Liver (tissue), 9 donors: ENCODE data around the gene ADAP2. TPM values are rescaled to one million over a fixed set of nuclear protein-coding genes. Genes with fewer than 3 reads are reported as not detected.

Source experiments
- DNase-seq: peaks from one replicate; pipeline ENCODE4 v3.0.0-alpha.2; 2017; ENCODE audit warnings: low spot score
- H3K27ac ChIP-seq, 2 donors: one replicate each; pipeline ENCODE4 v1.7.0; 2013; ENCODE audit warnings: inconsistent platforms in 2 of 2, low read length in 2 of 2, control low read depth in 1 of 2, low read depth in 1 of 2, mild to moderate bottlenecking in 1 of 2
- H3K27me3 ChIP-seq, 4 donors: one replicate each; pipeline versions ENCODE4 v1.6.1 to v1.7.0; 2013; ENCODE audit warnings: low read length in 3 of 4, inconsistent platforms in 1 of 4, mild to moderate bottlenecking in 1 of 4, moderate library complexity in 1 of 4; ENCODE audit not compliant: control insufficient read depth in 4 of 4, insufficient read depth in 4 of 4
- H3K36me3 ChIP-seq, 4 donors: one replicate each; pipeline versions ENCODE4 v1.6.1 to v1.7.0; 2013; ENCODE audit warnings: low read length in 3 of 4, mild to moderate bottlenecking in 3 of 4, low read depth in 1 of 4, moderate library complexity in 1 of 4; ENCODE audit not compliant: control insufficient read depth in 4 of 4, insufficient read depth in 3 of 4
- H3K4me1 ChIP-seq, 4 donors: one replicate each; pipeline versions ENCODE4 v1.6.1 to v1.7.0; 2013; ENCODE audit warnings: low read length in 3 of 4, mild to moderate bottlenecking in 3 of 4, moderate library complexity in 1 of 4; ENCODE audit not compliant: control insufficient read depth in 4 of 4, insufficient read depth in 4 of 4
- H3K4me3 ChIP-seq, 3 donors: one replicate each; pipeline versions ENCODE4 v1.6.1 to v1.7.0; 2013; ENCODE audit warnings: low read length in 3 of 3, control low read depth in 1 of 3, low read depth in 1 of 3, mild to moderate bottlenecking in 1 of 3
- H3K9ac ChIP-seq, 2 donors: one replicate each; pipeline ENCODE4 v1.7.0; 2013; ENCODE audit warnings: low read length in 2 of 2, mild to moderate bottlenecking in 2 of 2, moderate library complexity in 2 of 2, control low read depth in 1 of 2, low read depth in 1 of 2
- H3K9me3 ChIP-seq, 4 donors: one replicate each; pipeline versions ENCODE4 v1.6.1 to v1.7.0; 2013; ENCODE audit warnings: low read length in 3 of 4; ENCODE audit not compliant: control insufficient read depth in 4 of 4
- ATF3 ChIP-seq: IDR thresholded peaks from 2 replicates; pipeline ENCODE4 v1.6.1; 2016; ENCODE audit warnings: antibody characterized with exemption
- CTCF ChIP-seq: fragments of 150-350 bp; IDR thresholded peaks from 2 replicates; pipeline ENCODE4 v1.5.1; 2017; ENCODE audit warnings: improper control_type of control experiment, low read depth, low read length; ENCODE audit not compliant: missing input control
- EGR1 ChIP-seq, 2 donors: IDR thresholded peaks; 2 replicates each; pipeline ENCODE4 v1.6.1; 2016 to 2018; ENCODE audit warnings: antibody characterized with exemption in 2 of 2, low read depth in 2 of 2
- FOXA1 ChIP-seq: IDR thresholded peaks from 2 replicates; pipeline ENCODE4 v1.6.1; 2016; ENCODE audit warnings: antibody characterized with exemption
- FOXA2 ChIP-seq: IDR thresholded peaks from 2 replicates; pipeline ENCODE4 v1.6.1; 2016; ENCODE audit warnings: antibody characterized with exemption
- GABPA ChIP-seq, 2 donors: IDR thresholded peaks in 1 of 2; conservative IDR thresholded peaks in 1 of 2; 2 replicates each; pipeline ENCODE4 v1.6.1; 2016; ENCODE audit warnings: antibody characterized with exemption in 2 of 2, mild to moderate bottlenecking in 1 of 2, moderate library complexity in 1 of 2
- HNF4A ChIP-seq, 2 donors: conservative IDR thresholded peaks; 2 replicates each; pipeline ENCODE4 v1.6.1; 2016; ENCODE audit warnings: antibody characterized with exemption in 2 of 2, mild to moderate bottlenecking in 2 of 2
- HNF4G ChIP-seq: IDR thresholded peaks from 2 replicates; pipeline ENCODE4 v1.6.1; 2016; ENCODE audit warnings: antibody characterized with exemption
- JUND ChIP-seq, 2 donors: IDR thresholded peaks; 2 replicates each; pipeline ENCODE4 v1.6.1; 2016; ENCODE audit warnings: antibody characterized with exemption in 2 of 2
- MAX ChIP-seq: IDR thresholded peaks from 2 replicates; pipeline ENCODE4 v1.6.1; 2016; ENCODE audit warnings: antibody characterized with exemption
- NR2F2 ChIP-seq: IDR thresholded peaks from 2 replicates; pipeline ENCODE4 v1.6.1; 2016; ENCODE audit warnings: antibody characterized with exemption
- RAD21 ChIP-seq, 2 donors: IDR thresholded peaks; 2 replicates each; pipeline ENCODE4 v1.6.1; 2016; ENCODE audit warnings: antibody characterized with exemption in 2 of 2, mild to moderate bottlenecking in 2 of 2
- REST ChIP-seq: IDR thresholded peaks from 2 replicates; pipeline ENCODE4 v1.6.1; 2016; ENCODE audit warnings: antibody characterized with exemption, mild to moderate bottlenecking
- RXRA ChIP-seq, 2 donors: IDR thresholded peaks; 2 replicates each; pipeline ENCODE4 v1.6.1; 2017 to 2018; ENCODE audit warnings: antibody characterized with exemption in 2 of 2, mild to moderate bottlenecking in 1 of 2
- SP1 ChIP-seq: IDR thresholded peaks from 2 replicates; pipeline ENCODE4 v1.6.1; 2018; ENCODE audit warnings: antibody characterized with exemption, mild to moderate bottlenecking
- TAF1 ChIP-seq: conservative IDR thresholded peaks from 2 replicates; pipeline ENCODE4 v1.6.1; 2016; ENCODE audit warnings: antibody characterized with exemption, mild to moderate bottlenecking
- YY1 ChIP-seq: IDR thresholded peaks from 2 replicates; pipeline ENCODE4 v1.6.1; 2016; ENCODE audit warnings: antibody characterized with exemption, mild to moderate bottlenecking
- ZBTB33 ChIP-seq: IDR thresholded peaks from 2 replicates; pipeline ENCODE4 v1.6.1; 2016; ENCODE audit warnings: antibody characterized with exemption
- WGBS: extraction: QIAGEN DNeasy Blood & Tissue Kit; methylation state at CpG from one replicate; pipeline ENCODE4 v1.1.7; 2013; 5-methylcytosine and 5-hydroxymethylcytosine counted together
- polyA plus RNA-seq, 2 donors: library from polyadenylated mRNA; stranded (reverse) in 1 of 2; unstranded in 1 of 2; fragments of 200-250 nt in 1 of 2; fragments of >200 nt in 1 of 2; fragmentation: Nextera tagmentation in 1 of 2; extraction: Ambion mirVana in 1 of 2; gene quantifications; one replicate each; pipeline versions ENCODE4 v1.2.1 to v1.2.3, GENCODE V29; 2013 to 2015
- total RNA-seq, 2 donors: library from RNA; depleted of rRNA; stranded (reverse); fragments of >200 nt; gene quantifications; one replicate each; pipeline ENCODE4 v1.2.3, GENCODE V29; 2014
- donor health status: healthy.
- donor health status: healthy.
- donor health status: healthy.
- donor health status: healthy.
- donor health status: healthy.

The ADAP2 gene
- total and polyA plus RNA-seq, 4 donors, result 5.2 to 18.6 (median 11.9) TPM

GRCh38 chr17:31002047-31002446 is 80.3 kb downstream of the ADAP2 start:
- Histone ChIP-seq H3K27ac (no peak overlapping the region), H3K36me3 (peaks cover 0 to 16% (median 8%) of the 10 kb centered on the region in 4 donors), H3K27me3 (no peaks in the 10 kb centered on the region), H3K9ac (no peak overlapping the region), H3K4me3 (no peak overlapping the region), H3K4me1 (no peaks in the 10 kb centered on the region), H3K9me3 (no peaks in the 10 kb centered on the region)
- 89% methylated on average over 7 of the region's 7 CpGs for WGBS
- TF ChIP-seq MAX (no peak), JUND (IDR thresholded peaks at IDR 0.05) (no peak), TAF1 (no peak), HNF4G (no peak), GABPA (IDR thresholded peaks at IDR 0.05 in 1 of 2, conservative IDR thresholded peaks at IDR 0.05 in 1 of 2) (no peak), EGR1 (IDR thresholded peaks at IDR 0.05; ENCODE audit: low read depth in 2 of 2) (no peak), RXRA (IDR thresholded peaks at IDR 0.05) (no peak), SP1 (no peak), ZBTB33 (no peak), NR2F2 (no peak), FOXA2 (no peak), YY1 (no peak), ATF3 (no peak), CTCF (no peak), RAD21 (IDR thresholded peaks at IDR 0.05) (no peak), FOXA1 (no peak), REST (no peak), HNF4A (conservative IDR thresholded peaks at IDR 0.05) (no peak)
- no peak for DNase-seq
